Renal cortex interstitium (tissue), 11 donors: ENCODE measurements around the gene CSPG4. TPM values are rescaled to one million over a fixed set of nuclear protein-coding genes. Genes with fewer than 3 reads are reported as not detected.
"Not testable (repeated sequence)": the region's sequence is repeated elsewhere in the genome, so short reads cannot be mapped to it uniquely, and the experiment has no call there.

Experiments used
- DNase-seq, 11 donors: peaks; one replicate each; pipeline ENCODE4 v3.0.0-alpha.2; 2013; ENCODE audit warnings: low read depth in 9 of 11, low spot score in 4 of 11; ENCODE audit errors: extremely low read depth in 1 of 11
- polyA plus RNA-seq, 3 donors: library from polyadenylated mRNA; unstranded; fragments of 120-200 nt; gene quantifications; one replicate each; pipeline ENCODE4 v1.2.1, GENCODE V29; 2013; ENCODE audit not compliant: insufficient read length in 3 of 3

Gene CSPG4
- polyA plus RNA-seq, 3 donors: 7.3 to 11.1 (median 7.5) TPM

- no peak for DNase-seq
These were observed 14.4 kb upstream of the CSPG4 start for GRCh38 chr15:75727031-75727531.

- no peak for DNase-seq
These were observed 13.3 kb upstream of the CSPG4 start for GRCh38 chr15:75725719-75726607.

GRCh38 chr15:75725006-75725718 lies 12.5 kb upstream of the CSPG4 start:
- DNase-seq: no peak

GRCh38 chr15:75723847-75724660 lies 11.4 kb upstream of the CSPG4 start:
- peak in 10 of 11 donors; percentile 88 to 97 (median 92) for DNase-seq

GRCh38 chr15:75723171-75723846 lies 10.7 kb upstream of the CSPG4 start:
- DNase-seq: no peak

GRCh38 chr15:75721923-75722870 lies 9.5 kb upstream of the CSPG4 start:
- no peak for DNase-seq

- DNase-seq: no peak
These were observed 8.9 kb upstream of the CSPG4 start for GRCh38 chr15:75721480-75721922.

GRCh38 chr15:75720787-75721479 lies 8.3 kb upstream of the CSPG4 start:
- no peak for DNase-seq

GRCh38 chr15:75720297-75720696 lies 7.6 kb upstream of the CSPG4 start:
- DNase-seq: no peak

- no peak for DNase-seq
These were observed 5.7 kb upstream of the CSPG4 start for GRCh38 chr15:75718328-75718727.

- not testable (repeated sequence) for DNase-seq
These were observed 4.4 kb upstream of the CSPG4 start for GRCh38 chr15:75717001-75717400.

GRCh38 chr15:75716249-75716950 lies 3.8 kb upstream of the CSPG4 start:
- not testable (repeated sequence) for DNase-seq

GRCh38 chr15:75715312-75715832 lies 2.7 kb upstream of the CSPG4 start:
- DNase-seq: not testable (repeated sequence)

GRCh38 chr15:75714195-75714594 lies 1.5 kb upstream of the CSPG4 start:
- DNase-seq: no peak

- no peak for DNase-seq
These were observed 769 bp upstream of the CSPG4 start for GRCh38 chr15:75713338-75713895.

GRCh38 chr15:75711495-75711894 lies 1.2 kb downstream of the CSPG4 start:
- DNase-seq: not testable (repeated sequence)
